HepG2 (cell line): ENCODE measurements around the gene AMZ2. TPM values are rescaled to one million over a fixed set of nuclear protein-coding genes. Genes with fewer than 3 reads are reported as not detected.

Source experiments
- EP300 ChIP-seq, 3 experiments: sonication (generic) in 1 of 3; formaldehyde crosslinking in 1 of 3; IDR thresholded peaks; 2 replicates each; pipeline versions ENCODE4 v1.5.1 to v1.6.1; 2011 to 2020; ENCODE audit warnings: low read depth in 2 of 3, low read length in 2 of 3, borderline replicate concordance in 1 of 3, improper control_type of control experiment in 1 of 3, mild to moderate bottlenecking in 1 of 3, missing genetic modification reagents in 1 of 3, moderate library complexity in 1 of 3
- FLYWCH1 ChIP-seq: sonication (generic); formaldehyde crosslinking; IDR thresholded peaks from 2 replicates; pipeline ENCODE4 v1.8.1; 2023; ENCODE audit warnings: mild to moderate bottlenecking, missing genetic modification reagents
- HOXA7 ChIP-seq: sonication (generic); formaldehyde crosslinking; IDR thresholded peaks from 2 replicates; pipeline ENCODE4 v1.8.1; 2022; ENCODE audit warnings: mild to moderate bottlenecking, missing genetic modification reagents, moderate library complexity
- KLF16 ChIP-seq, 2 experiments: sonication (generic) in 1 of 2; formaldehyde crosslinking in 1 of 2; IDR thresholded peaks; 2 replicates each; pipeline versions ENCODE4 v1.6.1 to v1.8.0; 2016 to 2023; ENCODE audit warnings: missing genetic modification reagents in 2 of 2, missing compliant biosample characterization in 1 of 2
- NR1H2 ChIP-seq: sonication (generic); formaldehyde crosslinking; IDR thresholded peaks from 2 replicates; pipeline ENCODE4 v1.8.1; 2022; ENCODE audit warnings: low read depth, missing genetic modification reagents, borderline replicate concordance
- RFX1 ChIP-seq: fragments of 450-650 bp; IDR thresholded peaks from 2 replicates; pipeline ENCODE4 v1.6.1; 2017
- SIN3B ChIP-seq: fragments of 150-350 bp; IDR thresholded peaks from 2 replicates; pipeline ENCODE4 v1.6.1; 2014; ENCODE audit warnings: low read length
- ZFYVE20 ChIP-seq: sonication (generic); formaldehyde crosslinking; IDR thresholded peaks from 2 replicates; pipeline ENCODE4 v1.8.0; 2023; ENCODE audit warnings: low read depth, mild to moderate bottlenecking, moderate library complexity, missing genetic modification reagents, borderline replicate concordance
- ZNF558 ChIP-seq: sonication (generic); formaldehyde crosslinking; IDR thresholded peaks from 2 replicates; pipeline ENCODE4 v1.9.0; 2022; ENCODE audit warnings: mild to moderate bottlenecking, missing genetic modification reagents, borderline replicate concordance
- ZNF619 ChIP-seq: sonication (generic); formaldehyde crosslinking; IDR thresholded peaks from 2 replicates; pipeline ENCODE4 v1.4.0; 2020; ENCODE audit warnings: mild to moderate bottlenecking, missing genetic modification reagents
- ZSCAN22 ChIP-seq: sonication (generic); formaldehyde crosslinking; IDR thresholded peaks from 2 replicates; pipeline ENCODE4 v1.4.0; 2020; ENCODE audit warnings: mild to moderate bottlenecking, missing genetic modification reagents
- polyA plus RNA-seq, 8 experiments: library from polyadenylated mRNA; depleted of rRNA in 3 of 8; stranded (reverse) in 7 of 8; unstranded in 1 of 8; fragments of >200 nt; fragmentation: Illumina TruSeq in 4 of 8; extraction: Trizol in 4 of 8; gene quantifications; 2 replicates each; pipeline versions ENCODE4 v1.2.1 to v1.2.3, GENCODE V29; 2011 to 2016; ENCODE audit warnings: low read depth in 4 of 8, missing spikeins in 1 of 8, mixed read lengths in 1 of 8; ENCODE audit not compliant: insufficient read depth in 1 of 8
- total RNA-seq, 5 experiments: library from RNA; depleted of rRNA; stranded (reverse); fragments of >200 nt; fragmentation: Illumina TruSeq; extraction: Trizol; gene quantifications; 2 replicates each; pipeline ENCODE4 v1.2.3, GENCODE V29; 2016; ENCODE audit warnings: low read depth in 1 of 5
- TF ChIP-seq, protein P1 (sequence below): IDR thresholded peaks from 2 replicates; pipeline ENCODE4 v1.4.0; 2020; ENCODE audit warnings: mild to moderate bottlenecking, missing genetic modification reagents
- TF ChIP-seq, protein P2 (sequence below): sonication (generic); formaldehyde crosslinking; IDR thresholded peaks from 2 replicates; pipeline ENCODE4 v1.4.0; 2020; ENCODE audit warnings: missing genetic modification reagents
- TF ChIP-seq, protein P3 (sequence below): sonication (generic); formaldehyde crosslinking; IDR thresholded peaks from 2 replicates; pipeline ENCODE4 v1.9.0; 2021; ENCODE audit warnings: missing genetic modification reagents, borderline replicate concordance

The AMZ2 gene
- total and polyA plus RNA-seq, 2 of the 13 experiments (the other 11 are each of a cell fraction or from before 2014, with no cell fraction given), result 86.9 to 90.2 TPM

DNA sequence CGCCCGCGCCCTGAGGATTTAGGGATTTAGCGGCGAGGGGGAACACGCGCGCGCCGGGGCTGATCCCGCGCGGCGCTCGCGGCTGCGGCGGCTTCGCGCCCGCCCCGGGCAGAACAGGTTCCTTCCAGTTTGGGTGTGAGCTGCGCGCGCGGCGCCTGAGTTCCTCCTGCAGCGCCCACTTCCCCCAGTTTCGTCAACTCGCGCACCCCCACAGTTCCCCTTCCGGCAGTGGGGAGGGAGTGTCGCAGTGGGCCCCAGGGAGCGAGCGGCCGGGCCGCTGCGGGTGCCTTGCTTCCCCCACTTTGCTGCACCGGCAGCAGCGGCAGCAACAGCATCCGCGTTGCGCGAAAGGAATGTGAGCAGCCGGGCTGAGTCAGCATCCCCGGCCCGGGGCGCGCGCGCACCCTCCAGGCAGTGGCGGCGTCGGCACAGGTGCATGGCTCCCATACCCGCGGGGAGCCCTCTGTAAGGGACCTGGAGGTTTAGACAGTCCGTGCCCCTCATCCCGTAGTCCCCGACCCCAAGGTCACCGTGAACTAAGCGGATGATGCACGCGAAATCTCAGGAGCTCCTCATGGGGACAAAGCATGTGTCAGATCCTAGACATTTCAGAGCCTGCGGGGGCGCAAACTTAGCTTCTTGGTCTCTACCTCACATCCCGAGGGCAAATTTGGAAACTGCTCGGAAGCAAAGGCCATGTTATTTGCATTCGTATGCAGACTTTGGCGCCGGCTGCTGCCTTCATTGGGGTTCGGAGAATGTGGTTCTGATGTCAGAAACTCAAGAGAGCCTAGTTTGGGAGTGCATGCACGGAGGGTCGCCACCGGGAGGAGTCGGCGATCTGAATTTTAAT is 44.2 kb downstream of the AMZ2 start (continued):
- TF ChIP-seq RFX1 (no peak), EP300 (IDR thresholded peaks at IDR 0.05; ENCODE audit: low read depth in 2 of 2, low read length in 2 of 2) (0 out of 4 replicates have a peak, but pooled peaks of 1 of the 2 experiments have one; percentile 4), EP300 (CRISPR knock-in tag; IDR thresholded peaks at IDR 0.05; ENCODE audit: borderline replicate concordance) (no peak; the same call in 1 of the 2 replicates), SIN3B (no peak), HOXA7 (no peak), ZNF619 (CRISPR knock-in tag) (no peak; the same call in 1 of the 2 replicates), ZFYVE20 (CRISPR knock-in tag) (no peak), FLYWCH1 (CRISPR knock-in tag) (no peak), ZSCAN22 (peak; percentile 41; the same call in 1 of the 2 replicates), ZNF558 (CRISPR knock-in tag) (no peak; the same call in 1 of the 2 replicates), NR1H2 (no peak), KLF16 (CRISPR knock-in tag; IDR thresholded peaks at IDR 0.05) (peak in 1 of 2 experiments; percentile 24; a peak in 1 of 4 replicates)
- TF ChIP-seq, protein P1, sequence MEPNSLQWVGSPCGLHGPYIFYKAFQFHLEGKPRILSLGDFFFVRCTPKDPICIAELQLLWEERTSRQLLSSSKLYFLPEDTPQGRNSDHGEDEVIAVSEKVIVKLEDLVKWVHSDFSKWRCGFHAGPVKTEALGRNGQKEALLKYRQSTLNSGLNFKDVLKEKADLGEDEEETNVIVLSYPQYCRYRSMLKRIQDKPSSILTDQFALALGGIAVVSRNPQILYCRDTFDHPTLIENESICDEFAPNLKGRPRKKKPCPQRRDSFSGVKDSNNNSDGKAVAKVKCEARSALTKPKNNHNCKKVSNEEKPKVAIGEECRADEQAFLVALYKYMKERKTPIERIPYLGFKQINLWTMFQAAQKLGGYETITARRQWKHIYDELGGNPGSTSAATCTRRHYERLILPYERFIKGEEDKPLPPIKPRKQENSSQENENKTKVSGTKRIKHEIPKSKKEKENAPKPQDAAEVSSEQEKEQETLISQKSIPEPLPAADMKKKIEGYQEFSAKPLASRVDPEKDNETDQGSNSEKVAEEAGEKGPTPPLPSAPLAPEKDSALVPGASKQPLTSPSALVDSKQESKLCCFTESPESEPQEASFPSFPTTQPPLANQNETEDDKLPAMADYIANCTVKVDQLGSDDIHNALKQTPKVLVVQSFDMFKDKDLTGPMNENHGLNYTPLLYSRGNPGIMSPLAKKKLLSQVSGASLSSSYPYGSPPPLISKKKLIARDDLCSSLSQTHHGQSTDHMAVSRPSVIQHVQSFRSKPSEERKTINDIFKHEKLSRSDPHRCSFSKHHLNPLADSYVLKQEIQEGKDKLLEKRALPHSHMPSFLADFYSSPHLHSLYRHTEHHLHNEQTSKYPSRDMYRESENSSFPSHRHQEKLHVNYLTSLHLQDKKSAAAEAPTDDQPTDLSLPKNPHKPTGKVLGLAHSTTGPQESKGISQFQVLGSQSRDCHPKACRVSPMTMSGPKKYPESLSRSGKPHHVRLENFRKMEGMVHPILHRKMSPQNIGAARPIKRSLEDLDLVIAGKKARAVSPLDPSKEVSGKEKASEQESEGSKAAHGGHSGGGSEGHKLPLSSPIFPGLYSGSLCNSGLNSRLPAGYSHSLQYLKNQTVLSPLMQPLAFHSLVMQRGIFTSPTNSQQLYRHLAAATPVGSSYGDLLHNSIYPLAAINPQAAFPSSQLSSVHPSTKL (CRISPR knock-in tag), result peak; percentile 57; the same call in 1 of the 2 replicates
- TF ChIP-seq, protein P2, sequence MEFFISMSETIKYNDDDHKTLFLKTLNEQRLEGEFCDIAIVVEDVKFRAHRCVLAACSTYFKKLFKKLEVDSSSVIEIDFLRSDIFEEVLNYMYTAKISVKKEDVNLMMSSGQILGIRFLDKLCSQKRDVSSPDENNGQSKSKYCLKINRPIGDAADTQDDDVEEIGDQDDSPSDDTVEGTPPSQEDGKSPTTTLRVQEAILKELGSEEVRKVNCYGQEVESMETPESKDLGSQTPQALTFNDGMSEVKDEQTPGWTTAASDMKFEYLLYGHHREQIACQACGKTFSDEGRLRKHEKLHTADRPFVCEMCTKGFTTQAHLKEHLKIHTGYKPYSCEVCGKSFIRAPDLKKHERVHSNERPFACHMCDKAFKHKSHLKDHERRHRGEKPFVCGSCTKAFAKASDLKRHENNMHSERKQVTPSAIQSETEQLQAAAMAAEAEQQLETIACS (CRISPR knock-in tag), result peak; percentile 81
- TF ChIP-seq, protein P3, sequence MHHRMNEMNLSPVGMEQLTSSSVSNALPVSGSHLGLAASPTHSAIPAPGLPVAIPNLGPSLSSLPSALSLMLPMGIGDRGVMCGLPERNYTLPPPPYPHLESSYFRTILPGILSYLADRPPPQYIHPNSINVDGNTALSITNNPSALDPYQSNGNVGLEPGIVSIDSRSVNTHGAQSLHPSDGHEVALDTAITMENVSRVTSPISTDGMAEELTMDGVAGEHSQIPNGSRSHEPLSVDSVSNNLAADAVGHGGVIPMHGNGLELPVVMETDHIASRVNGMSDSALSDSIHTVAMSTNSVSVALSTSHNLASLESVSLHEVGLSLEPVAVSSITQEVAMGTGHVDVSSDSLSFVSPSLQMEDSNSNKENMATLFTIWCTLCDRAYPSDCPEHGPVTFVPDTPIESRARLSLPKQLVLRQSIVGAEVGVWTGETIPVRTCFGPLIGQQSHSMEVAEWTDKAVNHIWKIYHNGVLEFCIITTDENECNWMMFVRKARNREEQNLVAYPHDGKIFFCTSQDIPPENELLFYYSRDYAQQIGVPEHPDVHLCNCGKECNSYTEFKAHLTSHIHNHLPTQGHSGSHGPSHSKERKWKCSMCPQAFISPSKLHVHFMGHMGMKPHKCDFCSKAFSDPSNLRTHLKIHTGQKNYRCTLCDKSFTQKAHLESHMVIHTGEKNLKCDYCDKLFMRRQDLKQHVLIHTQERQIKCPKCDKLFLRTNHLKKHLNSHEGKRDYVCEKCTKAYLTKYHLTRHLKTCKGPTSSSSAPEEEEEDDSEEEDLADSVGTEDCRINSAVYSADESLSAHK (CRISPR knock-in tag), result no peak
